Measurements from ENCODE around the gene PNP.

DNA sequence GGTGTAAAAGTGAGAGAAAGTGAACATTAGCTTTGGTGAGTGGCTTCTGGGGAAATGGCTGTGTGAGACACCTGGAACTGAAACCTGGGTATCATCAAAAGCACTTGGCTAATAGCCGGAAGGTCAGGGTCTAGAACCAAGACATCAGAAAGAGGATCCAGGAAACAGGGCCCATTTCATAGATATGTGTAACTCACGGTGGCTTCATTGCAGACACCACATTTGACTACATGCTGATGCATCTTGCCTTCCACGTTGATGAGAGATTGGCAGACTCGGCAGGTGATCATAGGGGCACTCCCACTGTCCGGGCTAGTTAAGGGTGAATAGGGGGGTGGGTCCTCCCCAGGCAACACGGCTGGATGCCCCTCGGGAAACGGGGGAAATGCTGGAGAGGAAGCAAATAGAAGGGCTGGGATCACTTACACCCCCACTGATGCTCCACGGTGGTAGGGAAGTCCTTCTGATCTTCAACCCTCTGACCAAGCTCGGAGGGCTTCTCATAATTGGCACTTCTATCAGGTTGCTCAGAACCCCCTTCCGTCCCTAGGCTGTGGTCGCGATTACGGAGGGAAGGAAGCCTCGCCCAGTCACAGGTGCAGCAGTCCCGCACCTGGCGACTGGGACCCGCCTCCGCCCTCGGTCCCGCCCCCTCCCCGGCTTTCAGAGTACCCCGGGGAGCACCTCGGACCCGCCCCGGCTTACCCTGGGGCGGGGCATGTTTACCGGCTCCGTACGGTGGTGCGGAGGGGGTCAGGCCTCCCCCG, 8.6 kb upstream of the PNP start:
- TF ChIP-seq CTCF (IDR thresholded peaks at IDR 0.05; ENCODE audit: low read depth, low read length) (no peak), EZH2phosphoT487 (IDR thresholded peaks at IDR 0.05; ENCODE audit: low read depth) (no peak)

Data from OCI-LY3 (cell line).